Esophagus squamous epithelium (tissue), 4 donors: ENCODE results near the gene PODNL1.

Source experiments
- CTCF ChIP-seq, 6 experiments: fragments of 450-650 bp in 4 of 6; fragments of 200-600 bp in 2 of 6; sonication (generic) in 2 of 6; IDR thresholded peaks; one replicate each; pipeline ENCODE4 v1.5.1; 2016 to 2019; ENCODE audit warnings: antibody characterized with exemption in 6 of 6, mild to moderate bottlenecking in 4 of 6, moderate library complexity in 4 of 6
- POLR2A ChIP-seq, 4 donors: fragments of 450-650 bp; IDR thresholded peaks; one replicate each; pipeline ENCODE4 v1.6.1; 2017; ENCODE audit warnings: antibody characterized with exemption in 4 of 4, mild to moderate bottlenecking in 4 of 4, moderate library complexity in 3 of 4

- TF ChIP-seq POLR2A (IDR thresholded peaks at IDR 0.05) (no peak), CTCF (IDR thresholded peaks at IDR 0.05) (no peak)
These were observed 27.2 kb upstream of the PODNL1 start for GRCh38 chr19:13965377-13965896.
